ENCODE data around the gene SRSF3.
"Not testable (repeated sequence)": the region's sequence is repeated elsewhere in the genome, so short reads cannot be mapped to it uniquely, and the experiment has no call there.

Gene SRSF3

DNA sequence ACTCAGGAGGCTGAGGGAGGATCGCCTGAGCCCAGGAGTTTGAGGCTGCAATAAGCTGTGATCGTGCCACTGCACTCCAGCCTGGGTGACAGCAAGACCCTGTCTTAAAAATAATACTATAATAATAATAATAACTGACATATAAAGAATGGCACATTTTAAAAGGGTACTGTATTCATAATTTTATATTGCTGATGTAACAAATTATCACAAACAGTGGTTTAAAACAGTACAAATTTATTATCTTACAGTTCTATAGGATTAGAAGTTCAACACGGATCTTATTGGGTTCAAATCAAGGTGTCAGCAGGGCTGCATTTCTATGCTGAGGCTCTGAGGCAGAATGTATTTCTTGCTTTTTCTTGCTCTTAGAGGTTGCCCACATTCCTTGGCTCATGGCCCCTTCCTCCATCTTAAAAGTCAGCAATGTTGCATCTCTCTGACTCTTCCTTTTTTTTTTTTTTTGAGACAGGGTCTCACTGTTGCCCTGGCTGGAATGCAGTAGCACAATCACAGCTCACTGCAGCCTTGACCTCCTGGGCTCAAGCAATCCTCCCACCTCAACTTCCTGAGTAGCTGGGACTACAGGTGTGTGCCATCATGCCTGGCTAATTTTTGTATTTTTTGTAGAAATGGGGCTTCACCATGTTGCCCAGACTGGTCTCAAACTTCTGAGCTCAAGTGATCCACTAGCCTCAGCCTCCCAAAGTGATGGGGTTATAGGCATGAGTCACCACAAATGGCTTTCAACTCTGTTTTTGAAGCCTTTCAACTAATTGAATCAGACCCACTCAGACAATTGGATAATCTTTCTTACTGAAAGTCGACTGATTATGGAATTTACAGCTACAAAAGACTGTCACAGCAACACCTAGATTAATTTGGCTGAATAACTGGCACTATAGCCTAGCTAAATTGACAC, 22.8 kb upstream of the SRSF3 start:
- peaks cover 19 to 43% (median 22%) of the 10 kb centered on the region in 11 experiments for H3K9me3 ChIP-seq (replicated peaks in 1 of 11)
- H3K9ac ChIP-seq, result no peak overlapping the region
- H3K27ac ChIP-seq, result no peak overlapping the region
- no peak overlapping the region for H3K4me3 ChIP-seq
- H4K20me1 ChIP-seq, result no peaks in the 10 kb centered on the region
- no peaks in the 10 kb centered on the region for H3K36me3 ChIP-seq
- no peak for TF ChIP-seq Cebpa-rat (IDR thresholded peaks at IDR 0.05)
- no peak overlapping the region for H3K4me2 ChIP-seq
- H3K27me3 ChIP-seq, result no peaks in the 10 kb centered on the region
- H3K4me1 ChIP-seq, result peaks cover 0 to 10% (median 3%) of the 10 kb centered on the region in 10 experiments; a peak in 5 of 20 replicates

GRCh38 chr6:36572353-36573311, 21.5 kb upstream of the SRSF3 start:
- H3K4me2 ChIP-seq, H3K9ac ChIP-seq, H3K27ac ChIP-seq, H3K27me3 ChIP-seq, H4K20me1 ChIP-seq, H3K4me3 ChIP-seq, H3K36me3 ChIP-seq: not testable (repeated sequence)
- H3K9me3 ChIP-seq (replicated peaks in 1 of 11), result peaks cover 19 to 43% (median 22%) of the 10 kb centered on the region in 11 experiments
- peaks cover 0 to 18% (median 7%) of the 10 kb centered on the region in 10 experiments; a peak in 9 of 20 replicates for H3K4me1 ChIP-seq

- Histone ChIP-seq H4K20me1 (no peaks in the 10 kb centered on the region), H3K27me3 (no peaks in the 10 kb centered on the region), H3K9ac (no peak overlapping the region)
Measured at GRCh38 chr6:36574679-36575078, 19.5 kb upstream of the SRSF3 start.

GRCh38 chr6:36576578-36576977, 17.6 kb upstream of the SRSF3 start:
- Histone ChIP-seq H3K9me3 (replicated peaks in 1 of 11) (peaks cover 11 to 28% (median 16%) of the 10 kb centered on the region in 11 experiments), H3K4me2 (peak overlapping the region in 2 of 11 experiments; percentile 2 to 30; a peak in 1 of 22 replicates), H3K27me3 (no peaks in the 10 kb centered on the region), H3K4me1 (peaks cover 24 to 42% (median 33%) of the 10 kb centered on the region in 10 experiments), H4K20me1 (no peaks in the 10 kb centered on the region), H3K4me3 (no peak overlapping the region), H3K36me3 (no peaks in the 10 kb centered on the region), H3K27ac (peak overlapping the region in 1 of 11 experiments; percentile 17; a peak in 1 of 22 replicates), H3K9ac (no peak overlapping the region)
- no peak for TF ChIP-seq Cebpa-rat (IDR thresholded peaks at IDR 0.05)

More at GRCh38 chr6:36574679-36575078, 19.5 kb upstream of the SRSF3 start:
- peaks cover 19 to 36% (median 22%) of the 10 kb centered on the region in 11 experiments for H3K9me3 ChIP-seq (replicated peaks in 1 of 11)
- no peak overlapping the region for H3K27ac ChIP-seq
- H3K4me3 ChIP-seq, result no peak overlapping the region
- H3K4me1 ChIP-seq, result peaks cover 18 to 28% (median 25%) of the 10 kb centered on the region in 10 experiments
- H3K36me3 ChIP-seq, result no peaks in the 10 kb centered on the region
- H3K4me2 ChIP-seq, result no peak overlapping the region
- TF ChIP-seq Cebpa-rat (IDR thresholded peaks at IDR 0.05), result no peak

DNA sequence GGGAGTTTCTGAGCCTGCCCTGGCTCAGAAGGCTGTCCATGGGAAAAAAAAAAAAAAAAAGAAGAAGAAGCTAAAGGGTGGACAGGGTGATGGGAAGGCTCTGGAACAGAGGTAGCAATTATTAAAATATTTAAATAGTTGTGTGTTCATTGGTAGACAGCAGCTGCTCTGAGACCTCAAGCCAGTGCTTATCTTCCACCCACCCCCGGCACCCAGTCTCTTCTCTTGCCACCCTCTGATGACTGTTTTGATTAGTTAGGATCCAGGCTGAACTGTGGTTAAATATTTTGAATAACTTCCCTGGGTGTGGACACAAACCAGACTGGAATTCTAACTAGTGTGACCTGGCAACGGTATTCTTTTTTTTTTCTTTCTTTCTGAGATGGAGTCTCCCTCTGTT, 16.9 kb upstream of the SRSF3 start:
- H3K27me3 ChIP-seq, result no peaks in the 10 kb centered on the region
- H3K4me1 ChIP-seq, result peaks cover 24 to 49% (median 34%) of the 10 kb centered on the region in 10 experiments
- no peak overlapping the region for H3K9ac ChIP-seq
- TF ChIP-seq Cebpa-rat (IDR thresholded peaks at IDR 0.05), result no peak
- H3K4me2 ChIP-seq, result peak overlapping the region in 3 of 11 experiments; percentile 2 to 30 (median 16); a peak in 2 of 22 replicates
- no peak overlapping the region for H3K4me3 ChIP-seq
- no peak overlapping the region for H3K27ac ChIP-seq
- no peaks in the 10 kb centered on the region for H3K36me3 ChIP-seq
- H3K9me3 ChIP-seq (replicated peaks in 1 of 11), result peaks cover 8 to 23% (median 14%) of the 10 kb centered on the region in 11 experiments; a peak in 21 of 22 replicates
- no peaks in the 10 kb centered on the region for H4K20me1 ChIP-seq

DNA sequence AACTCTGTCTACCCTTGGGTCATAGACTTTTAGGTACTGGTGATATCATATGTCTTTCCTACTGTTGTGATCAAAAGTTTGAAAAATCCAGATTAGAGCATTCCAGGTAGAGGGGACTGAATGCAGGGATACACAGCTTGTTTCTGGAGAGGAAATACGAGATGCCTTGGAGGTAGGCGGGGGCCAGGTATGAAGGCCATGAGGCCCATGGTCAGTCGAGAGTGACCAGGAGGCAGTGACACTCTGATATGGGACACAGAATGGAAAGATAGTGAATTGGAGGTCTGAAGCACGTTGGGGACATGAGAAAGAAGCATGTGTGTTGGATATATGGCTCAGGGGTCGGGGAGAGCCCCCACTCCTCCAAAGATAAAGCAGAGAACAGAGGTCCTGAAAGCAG, 16.1 kb upstream of the SRSF3 start:
- no peak for TF ChIP-seq Cebpa-rat (IDR thresholded peaks at IDR 0.05)
- no peak overlapping the region for H3K4me3 ChIP-seq
- H3K4me1 ChIP-seq, result peaks cover 24 to 57% (median 40%) of the 10 kb centered on the region in 10 experiments
- peaks cover 8 to 23% (median 14%) of the 10 kb centered on the region in 11 experiments; a peak in 21 of 22 replicates for H3K9me3 ChIP-seq (replicated peaks in 1 of 11)
- H3K27ac ChIP-seq, result peak overlapping the region in 8 of 11 experiments; percentile 63 to 84 (median 76); a peak in 10 of 22 replicates
- no peaks in the 10 kb centered on the region for H3K27me3 ChIP-seq
- peak overlapping the region in 2 of 11 experiments; percentile 2 to 57; a peak in 2 of 22 replicates for H3K4me2 ChIP-seq
- no peaks in the 10 kb centered on the region for H3K36me3 ChIP-seq
- 0 out of 22 replicates have a peak overlapping the region, but pooled peaks of 2 of the 11 experiments have one; percentile 63 to 71 for H3K9ac ChIP-seq
- no peaks in the 10 kb centered on the region for H4K20me1 ChIP-seq

DNA sequence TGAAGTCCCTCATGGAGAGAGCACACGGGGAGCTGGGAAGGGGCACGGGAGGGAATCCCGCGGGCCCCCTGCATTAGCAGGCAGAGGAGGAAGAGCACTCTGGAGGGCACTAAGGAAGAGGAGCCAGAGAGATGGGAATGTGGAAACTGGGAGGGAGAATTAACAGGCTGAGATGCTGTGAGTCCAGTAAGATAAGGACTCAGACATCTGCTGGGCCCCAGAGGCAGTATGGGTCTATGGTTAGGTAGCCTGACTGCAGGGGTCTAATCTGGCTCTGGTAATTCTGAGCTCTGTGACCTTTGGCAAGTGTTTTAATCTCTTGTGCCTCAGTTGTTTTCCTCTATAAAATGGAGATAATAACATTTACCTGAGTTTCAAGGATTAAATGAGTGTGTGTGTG, 15.7 kb upstream of the SRSF3 start:
- no peaks in the 10 kb centered on the region for H3K36me3 ChIP-seq
- H3K4me3 ChIP-seq, result no peak overlapping the region
- peak overlapping the region in 3 of 11 experiments; percentile 61 to 71 (median 63); a peak in 1 of 22 replicates for H3K9ac ChIP-seq
- peaks cover 8 to 23% (median 14%) of the 10 kb centered on the region in 11 experiments; a peak in 21 of 22 replicates for H3K9me3 ChIP-seq (replicated peaks in 1 of 11)
- no peaks in the 10 kb centered on the region for H4K20me1 ChIP-seq
- no peaks in the 10 kb centered on the region for H3K27me3 ChIP-seq
- peak overlapping the region in 9 of 11 experiments; percentile 63 to 84 (median 75); a peak in 15 of 22 replicates for H3K27ac ChIP-seq
- no peak for TF ChIP-seq Cebpa-rat (IDR thresholded peaks at IDR 0.05)
- peak overlapping the region in 4 of 11 experiments; percentile 4 to 57 (median 52); a peak in 4 of 22 replicates for H3K4me2 ChIP-seq
- peaks cover 24 to 60% (median 42%) of the 10 kb centered on the region in 10 experiments for H3K4me1 ChIP-seq

- no peak overlapping the region for H3K4me3 ChIP-seq
- TF ChIP-seq Cebpa-rat (IDR thresholded peaks at IDR 0.05), result no peak
- peak overlapping the region; percentile 20 to 84 (median 72); a peak in 20 of 22 replicates for H3K27ac ChIP-seq
- H3K4me1 ChIP-seq, result peaks cover 27 to 74% (median 56%) of the 10 kb centered on the region in 10 experiments
- H3K36me3 ChIP-seq, result no peaks in the 10 kb centered on the region
- peak overlapping the region; percentile 47 to 81 (median 67) for H3K4me2 ChIP-seq
- peak overlapping the region; percentile 41 to 71 (median 65); a peak in 20 of 22 replicates for H3K9ac ChIP-seq
- H3K27me3 ChIP-seq, result no peaks in the 10 kb centered on the region
- H4K20me1 ChIP-seq, result no peaks in the 10 kb centered on the region
- H3K9me3 ChIP-seq (replicated peaks in 1 of 11), result peaks cover under 1 to 7% (median 4%) of the 10 kb centered on the region in 11 experiments; a peak in 13 of 22 replicates
Measured at GRCh38 chr6:36580184-36580526, 14.0 kb upstream of the SRSF3 start.
